SIG-M5 (cell line): ENCODE measurements around the gene WNT4.

ENCODE experiments used
- DNase-seq: peaks from one replicate; lab custom pipeline; 2025; lab: John Stamatoyannopoulos, UW

WNT4 gene

GRCh38 chr1:22129501-22130117 lies 13.3 kb downstream of the WNT4 start:
- no peak for DNase-seq

GRCh38 chr1:22128392-22128791 lies 14.5 kb downstream of the WNT4 start:
- no peak for DNase-seq

- DNase-seq, result no peak
Observed at GRCh38 chr1:22127731-22128130, 15.2 kb downstream of the WNT4 start.

- DNase-seq, result no peak
Observed at GRCh38 chr1:22127248-22127647, 15.6 kb downstream of the WNT4 start.

DNA sequence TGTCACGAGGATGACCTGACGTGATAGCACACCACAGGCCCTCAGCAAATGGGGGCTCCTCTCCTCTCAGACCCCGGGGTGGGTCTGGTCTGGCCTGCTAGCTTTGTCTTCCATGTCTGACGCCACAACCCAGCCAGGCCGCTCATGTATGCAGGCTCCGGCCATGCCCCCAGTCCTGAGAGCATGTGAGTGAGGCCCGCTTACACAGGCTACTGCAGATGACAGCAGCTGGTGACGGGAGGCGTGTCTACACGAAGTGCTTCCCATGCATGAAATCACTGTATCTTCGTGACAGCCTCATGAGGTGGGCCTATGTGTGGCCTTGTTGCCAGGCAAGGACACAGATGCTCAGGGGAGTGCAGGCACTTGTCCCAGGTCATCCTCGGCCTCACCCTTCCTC lies 16.4 kb downstream of the WNT4 start:
- DNase-seq, result no peak

DNA sequence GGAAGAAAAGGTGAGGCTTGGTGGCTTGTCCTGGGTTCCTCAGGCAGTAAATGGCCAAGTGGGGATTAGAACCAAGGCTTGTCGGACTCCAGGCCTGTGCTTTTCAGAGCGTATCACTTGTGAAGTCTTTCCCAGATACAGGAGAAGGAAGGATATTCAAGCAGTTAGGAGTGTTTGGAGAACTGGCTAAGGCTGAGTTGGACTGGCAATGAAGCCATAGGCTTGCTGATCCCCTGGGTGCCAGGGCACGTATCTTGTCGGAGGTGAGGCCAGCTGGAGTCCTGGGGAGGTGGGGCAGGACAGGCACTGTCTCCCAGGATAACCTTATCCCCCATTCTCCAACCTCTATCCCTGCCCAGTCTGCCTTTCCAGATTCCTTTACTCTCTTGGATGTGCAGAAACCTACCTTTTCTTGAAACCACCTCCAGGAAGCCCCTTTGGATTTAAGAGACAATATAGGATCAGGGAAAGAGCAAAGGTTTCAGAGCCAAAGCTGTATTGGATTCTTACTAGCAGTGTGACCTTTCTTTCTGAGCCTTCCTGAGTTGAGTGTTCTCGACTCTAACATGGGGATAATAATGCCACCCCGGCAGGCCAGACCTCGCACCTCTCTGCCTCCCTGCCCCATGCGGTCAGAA lies 18.2 kb downstream of the WNT4 start:
- no peak for DNase-seq

GRCh38 chr1:22123901-22124404 lies 18.9 kb downstream of the WNT4 start:
- DNase-seq, result no peak

DNA sequence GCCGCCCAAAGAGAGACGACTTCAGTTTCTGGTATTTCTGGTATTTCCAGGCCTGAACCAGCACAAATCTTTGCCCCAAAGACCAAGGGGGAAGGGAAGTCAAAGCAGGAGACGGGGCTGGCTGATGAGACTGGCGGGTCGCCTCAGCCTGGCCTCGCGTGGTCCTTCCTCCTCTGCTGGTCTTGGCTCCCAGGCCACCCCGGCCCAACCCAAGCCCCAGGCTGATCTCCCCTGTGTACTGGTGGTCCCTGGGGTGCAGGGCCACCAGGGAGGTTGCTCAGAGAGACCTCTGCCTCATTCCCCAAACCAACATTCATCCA lies 19.9 kb downstream of the WNT4 start:
- DNase-seq, result no peak

- DNase-seq, result no peak
Observed at GRCh38 chr1:22122273-22123070, 20.4 kb downstream of the WNT4 start.

GRCh38 chr1:22121421-22121911 lies 21.4 kb downstream of the WNT4 start:
- DNase-seq, result no peak

- no peak for DNase-seq
Observed at GRCh38 chr1:22120469-22120790, 22.5 kb downstream of the WNT4 start.

DNA sequence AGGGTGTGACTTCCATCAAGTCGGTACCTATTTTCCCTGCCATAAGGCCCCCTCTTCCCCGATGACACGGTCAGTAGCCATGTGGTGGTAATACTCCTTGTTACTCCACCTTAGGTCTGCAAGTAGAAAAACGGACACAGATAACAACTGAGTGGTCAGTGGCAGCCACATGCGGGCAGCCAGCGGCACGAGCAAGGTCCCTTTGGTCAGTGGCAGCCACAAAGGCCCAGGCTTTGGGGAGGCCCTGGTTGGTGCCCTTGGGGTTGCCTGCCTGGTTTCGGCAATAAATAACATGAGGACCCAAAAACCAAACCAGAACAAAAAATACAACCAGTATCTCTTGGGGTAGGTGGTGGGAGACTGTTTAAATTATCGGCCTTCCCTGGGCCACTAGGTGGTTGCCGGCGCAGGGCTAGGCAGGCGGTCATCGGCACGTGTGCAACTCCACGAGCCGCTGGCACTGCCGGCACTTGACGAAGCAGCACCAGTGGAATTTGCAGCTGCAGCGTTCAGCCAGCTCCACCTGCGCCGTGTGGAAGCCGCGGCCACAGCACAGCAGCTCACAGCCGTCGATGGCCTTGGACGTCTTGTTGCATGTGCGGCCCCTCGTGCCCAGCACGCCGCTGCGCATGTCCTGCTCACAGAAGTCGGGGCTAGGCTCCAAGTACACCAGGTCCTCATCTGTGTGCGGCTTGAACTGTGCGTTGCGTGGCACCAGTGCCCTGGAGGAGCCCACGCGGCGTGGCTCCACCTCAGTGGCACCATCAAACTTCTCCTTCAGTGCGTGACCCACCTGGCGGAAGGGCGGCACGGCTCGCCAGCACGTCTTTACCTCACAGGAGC lies 23.1 kb downstream of the WNT4 start:
- DNase-seq, result no peak

GRCh38 chr1:22118291-22118992 lies 24.5 kb downstream of the WNT4 start:
- DNase-seq, result no peak

DNA sequence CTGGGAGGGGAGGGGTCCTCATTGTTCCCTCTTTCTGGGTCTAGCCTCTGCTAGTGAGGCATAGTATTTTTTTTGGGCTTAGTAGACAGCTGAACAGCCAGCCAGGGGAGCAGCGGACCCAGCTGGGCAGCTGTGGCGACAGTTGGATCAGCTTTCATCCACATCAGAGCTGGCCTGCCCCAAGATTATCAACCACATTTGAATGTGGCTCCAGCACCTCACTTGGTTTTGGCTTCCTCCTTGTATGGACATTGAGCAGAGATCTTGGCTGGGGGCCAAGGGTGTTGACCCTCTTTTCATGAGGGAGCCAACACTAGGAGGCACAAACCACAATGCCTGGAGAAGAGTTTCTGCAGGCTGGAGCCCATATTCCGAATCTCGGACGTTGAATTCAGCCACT lies 25.0 kb downstream of the WNT4 start:
- no peak for DNase-seq

- no peak for DNase-seq
Observed at GRCh38 chr1:22117238-22117637, 25.7 kb downstream of the WNT4 start.

GRCh38 chr1:22115286-22115685 lies 27.6 kb downstream of the WNT4 start:
- no peak for DNase-seq

GRCh38 chr1:22114083-22115012 lies 28.5 kb downstream of the WNT4 start:
- no peak for DNase-seq

DNA sequence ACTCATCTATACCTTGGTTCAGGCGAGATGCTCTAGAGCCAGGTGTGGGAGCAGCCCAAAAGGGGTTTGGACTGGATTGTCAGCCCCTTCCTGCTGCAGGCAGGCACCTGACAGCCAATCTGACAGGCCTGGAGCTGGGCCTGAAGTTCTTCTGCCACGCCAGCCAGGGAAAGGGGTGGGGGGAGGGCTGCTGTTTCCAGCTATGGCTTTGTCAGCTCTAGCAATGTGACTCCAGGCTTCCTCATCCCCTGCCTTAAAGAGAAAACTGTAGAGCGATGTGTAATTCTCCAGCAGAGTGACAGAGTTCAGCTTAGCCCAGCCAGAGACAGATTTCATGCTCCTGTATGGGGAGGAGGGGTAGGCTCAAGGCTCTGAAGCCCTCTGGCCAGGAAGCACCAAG lies 30.3 kb downstream of the WNT4 start:
- DNase-seq, result no peak

DNA sequence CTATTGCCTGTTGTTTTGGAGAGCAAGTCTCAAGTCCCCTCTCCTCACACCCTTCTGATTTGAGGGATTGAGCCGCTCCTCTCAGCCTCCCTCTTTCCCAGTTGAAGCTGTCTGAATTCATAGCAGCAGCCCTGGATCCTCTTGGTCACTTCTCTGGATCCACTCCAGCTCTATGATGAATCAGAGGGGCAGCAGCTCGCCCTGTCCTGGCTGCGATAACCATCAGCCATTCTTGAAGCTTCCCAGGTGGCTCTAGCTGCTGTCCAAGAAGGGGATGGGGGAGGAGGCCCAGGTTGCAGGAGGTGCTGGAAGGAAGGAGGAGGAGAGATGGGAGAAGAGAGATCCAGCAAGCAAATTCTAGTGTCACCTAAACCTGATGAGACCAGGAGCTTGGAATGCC lies 31.3 kb downstream of the WNT4 start:
- DNase-seq, result no peak

- no peak for DNase-seq
Observed at GRCh38 chr1:22111115-22111514, 31.8 kb downstream of the WNT4 start.

GRCh38 chr1:22110016-22110415 lies 32.9 kb downstream of the WNT4 start:
- no peak for DNase-seq
